ENCODE results near the gene KIF2C.
"Not testable (repeated sequence)": the region's sequence is repeated elsewhere in the genome, so short reads cannot be mapped to it uniquely, and the experiment has no call there.

Gene KIF2C

GRCh38 chr1:44760876-44761275 is 21.2 kb downstream of the KIF2C start:
- no peak overlapping the region for H3K27ac Mint-ChIP-seq
- intact Hi-C loops (cut with micrococcal nuclease), result no loop called here

DNA sequence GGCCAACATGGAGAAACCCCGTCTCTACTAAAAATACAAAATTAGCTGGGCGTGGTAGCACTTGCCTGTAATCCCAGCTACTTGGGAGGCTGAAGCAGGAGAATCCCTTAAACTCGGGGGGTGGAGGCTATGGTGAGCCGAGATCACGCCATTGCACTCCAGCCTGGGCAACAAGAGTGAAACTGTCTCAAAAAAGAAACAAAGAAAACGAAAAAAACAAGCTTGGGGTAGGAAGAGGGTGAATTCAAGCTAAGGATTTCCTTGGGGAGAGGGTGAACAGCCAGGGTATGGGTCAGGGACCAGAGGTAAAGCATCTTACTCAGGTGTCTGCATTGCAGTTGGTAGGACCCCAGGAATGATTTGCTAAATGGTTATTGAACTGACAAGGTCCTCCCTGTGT is 26.8 kb downstream of the KIF2C start:
- H3K9me3 Mint-ChIP-seq; H3K4me3 Mint-ChIP-seq; intact Hi-C loops (cut with micrococcal nuclease); H3K4me1 Mint-ChIP-seq (ENCODE audit: low read depth); H3K27me3 Mint-ChIP-seq; H3K27ac Mint-ChIP-seq: not testable (repeated sequence)
- H3K36me3 Mint-ChIP-seq (ENCODE audit: low read depth), result peaks cover 28% of the 10 kb centered on the region

More at GRCh38 chr1:44760876-44761275, 21.2 kb downstream of the KIF2C start:
- Mint-ChIP-seq H3K4me3 (no peak overlapping the region), H3K9me3 (no peaks in the 10 kb centered on the region), H3K27me3 (no peaks in the 10 kb centered on the region), H3K36me3 (ENCODE audit: low read depth) (peaks cover 28% of the 10 kb centered on the region), H3K4me1 (ENCODE audit: low read depth) (no peaks in the 10 kb centered on the region)

DNA sequence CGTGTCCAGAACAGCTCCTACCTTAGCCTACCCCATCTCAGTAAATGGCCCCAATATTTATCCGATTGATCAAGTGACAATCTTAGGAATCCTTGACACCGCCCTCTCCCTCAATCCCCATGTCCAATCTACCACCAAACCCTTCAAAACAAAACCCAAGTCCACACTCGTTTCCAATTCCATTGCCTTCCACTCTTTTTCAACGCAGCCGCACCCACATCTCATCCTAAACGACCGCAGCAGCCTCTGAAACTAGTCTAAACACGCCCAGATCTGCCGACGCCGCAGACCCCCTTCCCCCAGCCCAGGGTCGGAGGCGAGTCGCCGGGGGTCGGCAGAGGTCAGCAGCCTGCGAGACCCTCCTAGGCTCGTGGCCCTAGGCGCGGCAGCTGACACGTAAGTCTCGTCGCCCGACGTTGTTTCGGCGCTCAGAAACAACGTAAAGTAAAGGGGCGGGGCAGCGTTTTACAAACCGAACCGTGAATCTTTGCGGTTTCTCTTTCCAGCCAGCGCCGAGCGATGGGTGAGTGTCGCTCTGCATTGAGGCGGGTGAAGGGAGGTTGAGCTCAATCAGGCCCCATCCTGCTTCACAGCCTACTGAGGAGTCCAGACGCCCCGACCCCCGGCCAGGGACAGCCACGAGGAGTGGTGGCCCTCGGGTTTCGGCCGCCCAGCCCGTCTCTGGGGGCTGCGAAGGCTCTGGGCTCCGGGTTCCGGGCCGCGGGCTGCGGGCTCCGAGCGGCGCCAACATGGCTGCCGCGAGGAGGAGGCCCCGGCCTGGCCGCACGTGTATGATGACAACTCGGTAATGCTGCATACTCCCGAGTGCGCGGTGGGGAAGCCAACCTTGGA is 35.7 kb downstream of the KIF2C start, which contains the start of gene RPS8:
Gene RPS8 (plus strand): TSS at position 463 of the 852 bp plus-strand sequence. CDS start 57 bp downstream, at position 520.
- H3K4me3 Mint-ChIP-seq, result peak within 1 kb of the TSS; percentile 89

GRCh38 chr1:44775930-44776729 is 36.5 kb downstream of the KIF2C start:
- intact Hi-C loops (cut with micrococcal nuclease), result loop anchor here (2.0 to 5.0 kb wide), 3 partner anchors 37 to 236 kb away; partner anchors contain the start of genes HECTD3, KIF2C, RNU5D-1 and UROD
- H3K27ac Mint-ChIP-seq, result peak overlapping the region; percentile 97
- H3K27me3 Mint-ChIP-seq, result no peaks in the 10 kb centered on the region
- no peaks in the 10 kb centered on the region for H3K9me3 Mint-ChIP-seq
- H3K36me3 Mint-ChIP-seq (ENCODE audit: low read depth), result peaks cover 63% of the 10 kb centered on the region
- peaks cover 36% of the 10 kb centered on the region for H3K4me1 Mint-ChIP-seq (ENCODE audit: low read depth)
- H3K4me3 Mint-ChIP-seq, result peak overlapping the region; percentile 89

More for the DNA sequence above, 35.7 kb downstream of the KIF2C start, which contains the start of gene RPS8:
- Mint-ChIP-seq H3K36me3 (ENCODE audit: low read depth) (peaks cover 55% of the 10 kb centered on the region), H3K9me3 (no peaks in the 10 kb centered on the region), H3K4me1 (ENCODE audit: low read depth) (peaks cover 36% of the 10 kb centered on the region), H3K27me3 (no peaks in the 10 kb centered on the region), H3K27ac (peak within 1 kb of the TSS; percentile 97)
- intact Hi-C loops (cut with micrococcal nuclease), result loop anchor here (2.0 to 5.0 kb wide), 3 partner anchors 37 to 237 kb away; partner anchors contain the start of genes HECTD3, KIF2C, RNU5D-1 and UROD

DNA sequence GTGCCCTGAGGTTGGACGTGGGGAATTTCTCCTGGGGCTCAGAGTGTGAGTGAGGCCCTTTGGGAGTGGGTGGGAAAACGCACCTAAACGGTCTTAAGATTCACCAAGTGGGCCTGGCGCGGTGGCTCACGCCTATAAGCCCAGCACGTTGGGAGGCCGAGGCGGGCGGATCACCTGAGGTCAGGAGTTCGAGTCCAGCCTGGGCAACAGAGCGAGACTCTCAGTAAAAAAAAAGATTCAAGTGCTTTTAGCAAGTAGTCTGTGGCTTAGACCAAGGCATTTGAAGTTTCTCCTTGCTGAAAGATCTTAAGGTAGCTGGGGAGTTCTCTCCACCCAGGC is 37.1 kb downstream of the KIF2C start:
- Mint-ChIP-seq H3K36me3 (ENCODE audit: low read depth) (peaks cover 69% of the 10 kb centered on the region), H3K9me3 (no peaks in the 10 kb centered on the region), H3K27ac (peak overlapping the region; percentile 97), H3K4me1 (ENCODE audit: low read depth) (peaks cover 36% of the 10 kb centered on the region), H3K4me3 (peak overlapping the region; percentile 89), H3K27me3 (no peaks in the 10 kb centered on the region)
- intact Hi-C loops (cut with micrococcal nuclease), result loop anchor here (5.0 kb wide), 1 partner anchor 236 kb away; the partner anchor contains the start of genes HECTD3 and UROD

DNA sequence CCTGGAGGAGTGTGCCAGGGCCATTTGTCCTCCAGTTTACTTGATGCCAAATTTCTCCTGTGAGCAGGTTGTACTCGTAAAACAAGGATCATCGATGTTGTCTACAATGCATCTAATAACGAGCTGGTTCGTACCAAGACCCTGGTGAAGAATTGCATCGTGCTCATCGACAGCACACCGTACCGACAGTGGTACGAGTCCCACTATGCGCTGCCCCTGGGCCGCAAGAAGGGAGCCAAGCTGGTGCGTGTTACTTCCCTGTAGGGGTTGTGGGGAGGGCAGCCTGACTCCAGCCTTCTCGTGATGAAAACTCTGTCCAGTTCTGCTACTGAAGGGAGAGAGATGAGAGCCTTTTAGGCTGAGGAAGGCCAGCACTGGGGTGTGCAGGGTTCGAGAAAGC is 37.9 kb downstream of the KIF2C start:
- peaks cover 76% of the 10 kb centered on the region for H3K36me3 Mint-ChIP-seq (ENCODE audit: low read depth)
- H3K4me1 Mint-ChIP-seq (ENCODE audit: low read depth), result peaks cover 36% of the 10 kb centered on the region

DNA sequence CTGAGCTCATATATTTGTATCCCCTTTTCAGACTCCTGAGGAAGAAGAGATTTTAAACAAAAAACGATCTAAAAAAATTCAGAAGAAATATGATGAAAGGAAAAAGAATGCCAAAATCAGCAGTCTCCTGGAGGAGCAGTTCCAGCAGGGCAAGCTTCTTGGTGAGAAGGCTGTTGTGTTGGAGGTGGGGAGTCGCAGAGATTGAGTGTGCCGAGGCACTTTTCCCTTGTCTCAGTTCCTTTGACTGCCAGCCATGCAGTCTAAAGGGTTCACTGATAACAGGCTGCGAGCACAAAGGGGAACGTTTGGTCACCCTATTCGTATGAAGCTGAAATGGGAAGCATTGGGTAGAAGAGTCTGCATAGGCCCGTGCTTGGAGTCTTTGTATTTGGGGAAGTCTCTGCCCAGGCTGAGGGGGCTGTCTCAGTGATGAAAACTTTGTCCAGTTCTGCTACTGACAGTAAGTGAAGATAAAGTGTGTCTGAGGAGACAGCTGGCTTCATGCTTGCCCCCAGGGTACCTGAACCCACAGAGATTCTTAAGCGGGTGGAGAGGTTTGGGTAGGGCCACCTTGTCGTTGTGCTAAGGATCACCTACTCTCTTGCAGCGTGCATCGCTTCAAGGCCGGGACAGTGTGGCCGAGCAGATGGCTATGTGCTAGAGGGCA is 38.5 kb downstream of the KIF2C start:
- intact Hi-C loops (cut with micrococcal nuclease), result loop anchor here (5.0 kb wide), 1 partner anchor 234 kb away; the partner anchor contains the start of genes HECTD3 and UROD
- peak overlapping the region; percentile 89 for H3K4me3 Mint-ChIP-seq
- H3K9me3 Mint-ChIP-seq, result no peaks in the 10 kb centered on the region
- H3K27ac Mint-ChIP-seq, result peak overlapping the region; percentile 97
- peaks cover 76% of the 10 kb centered on the region for H3K36me3 Mint-ChIP-seq (ENCODE audit: low read depth)
- H3K4me1 Mint-ChIP-seq (ENCODE audit: low read depth), result peaks cover 36% of the 10 kb centered on the region
- no peaks in the 10 kb centered on the region for H3K27me3 Mint-ChIP-seq

More for the DNA sequence above, 37.9 kb downstream of the KIF2C start:
- Mint-ChIP-seq H3K27me3 (no peaks in the 10 kb centered on the region), H3K9me3 (no peaks in the 10 kb centered on the region), H3K4me3 (peak overlapping the region; percentile 89), H3K27ac (peak overlapping the region; percentile 97)
- intact Hi-C loops (cut with micrococcal nuclease), result loop anchor here (5.0 kb wide), 1 partner anchor 235 kb away; the partner anchor contains the start of genes HECTD3 and UROD

DNA sequence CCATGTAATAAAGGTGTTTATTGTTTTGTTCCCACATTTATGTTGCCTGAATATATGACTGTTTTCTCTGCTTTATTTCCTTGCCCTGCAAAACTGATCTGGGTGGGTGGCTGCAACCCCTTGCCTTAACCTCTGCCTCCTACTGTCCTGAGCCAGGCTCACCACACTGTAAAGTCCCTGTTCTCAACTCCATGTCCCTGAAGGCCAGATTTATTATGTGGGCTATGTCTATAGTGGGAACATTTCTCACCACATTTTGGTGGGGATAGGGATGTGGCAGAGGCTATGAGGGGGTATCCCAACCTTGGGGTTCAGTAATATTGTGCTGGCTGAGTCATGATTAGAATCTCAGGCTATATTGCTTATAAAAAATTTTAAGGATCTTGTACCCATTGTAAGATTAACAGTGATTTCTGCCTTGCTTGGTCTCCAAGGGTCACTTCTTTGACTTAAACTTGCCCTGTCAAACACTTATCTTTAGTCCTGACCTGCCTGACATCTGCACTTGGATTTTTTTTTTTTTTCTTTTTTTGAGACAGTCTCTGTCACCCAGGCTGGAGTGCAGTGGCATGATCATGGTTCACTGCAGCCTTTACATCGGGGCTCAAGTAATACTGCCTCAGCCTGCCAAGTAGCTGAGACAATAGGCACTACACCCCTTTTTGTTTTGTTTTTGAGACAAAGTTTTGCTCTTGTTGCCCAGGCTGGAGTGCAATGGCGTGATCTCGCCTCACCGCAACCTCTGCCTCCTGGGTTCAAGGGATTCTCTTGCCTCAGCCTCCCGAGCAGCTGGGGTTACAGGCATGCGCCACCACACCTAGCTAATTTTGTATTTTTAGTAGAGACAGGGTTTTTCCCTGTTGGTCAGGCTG is 39.3 kb downstream of the KIF2C start:
- Mint-ChIP-seq H3K27ac (peak overlapping the region; percentile 97), H3K4me3 (peak overlapping the region; percentile 89), H3K4me1 (ENCODE audit: low read depth) (peaks cover 41% of the 10 kb centered on the region)

DNA sequence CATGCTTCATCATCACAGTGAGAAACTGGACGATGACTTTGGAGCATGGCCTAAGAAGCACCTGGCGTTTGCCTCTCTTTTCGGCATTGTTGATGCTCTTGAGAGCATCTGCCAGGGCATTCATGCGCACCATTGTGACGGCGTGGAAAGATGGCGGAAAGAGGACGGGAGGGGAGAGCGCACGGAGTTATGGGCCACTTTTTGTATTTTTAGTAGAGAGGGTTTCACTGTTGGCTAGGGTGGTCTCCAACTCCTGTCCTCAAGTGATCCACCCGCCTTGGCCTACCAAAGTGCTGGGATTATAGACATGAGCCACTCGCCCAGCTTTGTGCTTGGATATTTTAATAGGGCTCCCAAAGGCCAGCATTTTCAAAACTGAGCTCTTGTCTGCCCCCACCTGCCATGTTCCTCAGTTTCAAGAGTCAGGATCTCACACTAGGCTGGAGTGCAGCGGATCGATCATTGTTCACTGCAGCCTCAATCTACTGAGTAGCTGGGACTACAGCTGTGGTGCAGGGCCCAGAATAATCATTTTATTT is 41.0 kb downstream of the KIF2C start:
- intact Hi-C loops (cut with micrococcal nuclease), result loop anchor here (5.0 kb wide), 1 partner anchor 522 kb away; no protein-coding TSS in a partner anchor
- Mint-ChIP-seq H3K27me3 (peaks cover 15% of the 10 kb centered on the region), H3K36me3 (ENCODE audit: low read depth) (peaks cover 68% of the 10 kb centered on the region), H3K27ac (no peak overlapping the region), H3K9me3 (no peaks in the 10 kb centered on the region), H3K4me1 (ENCODE audit: low read depth) (peaks cover 52% of the 10 kb centered on the region), H3K4me3 (no peak overlapping the region)

More for the DNA sequence above, 39.3 kb downstream of the KIF2C start:
- Mint-ChIP-seq H3K36me3 (ENCODE audit: low read depth) (peaks cover 76% of the 10 kb centered on the region), H3K9me3 (no peaks in the 10 kb centered on the region), H3K27me3 (peaks cover 4% of the 10 kb centered on the region)
- intact Hi-C loops (cut with micrococcal nuclease), result loop anchor here (5.0 kb wide), 1 partner anchor 233 kb away; the partner anchor contains the start of genes HECTD3 and UROD

DNA sequence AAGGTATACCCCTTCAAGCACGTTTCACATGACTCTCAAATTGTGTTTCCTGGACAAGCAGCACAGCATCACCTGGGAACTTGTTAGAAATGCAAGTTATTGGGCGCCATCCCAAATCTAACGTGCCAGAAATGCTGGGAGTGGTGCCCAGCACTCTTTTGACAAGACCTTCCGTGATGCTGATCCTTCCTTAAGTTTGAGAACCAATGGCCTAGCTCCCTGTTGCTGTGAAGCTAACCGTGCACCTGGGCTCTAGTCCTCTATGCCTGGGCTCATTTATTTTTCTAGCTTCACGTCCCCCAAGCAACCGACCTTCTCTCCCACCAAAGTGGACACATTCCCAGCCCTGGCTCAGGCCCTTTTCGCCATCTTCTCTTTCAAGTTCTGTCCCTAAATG is 44.1 kb downstream of the KIF2C start:
- Mint-ChIP-seq H3K4me3 (peak overlapping the region; percentile 24), H3K27me3 (peaks cover 23% of the 10 kb centered on the region), H3K4me1 (ENCODE audit: low read depth) (peaks cover 34% of the 10 kb centered on the region), H3K27ac (peak overlapping the region; percentile 37), H3K36me3 (ENCODE audit: low read depth) (peaks cover 37% of the 10 kb centered on the region), H3K9me3 (no peaks in the 10 kb centered on the region)
- intact Hi-C loops (cut with micrococcal nuclease), result loop anchor here (5.0 kb wide), 1 partner anchor 519 kb away; no protein-coding TSS in a partner anchor

DNA sequence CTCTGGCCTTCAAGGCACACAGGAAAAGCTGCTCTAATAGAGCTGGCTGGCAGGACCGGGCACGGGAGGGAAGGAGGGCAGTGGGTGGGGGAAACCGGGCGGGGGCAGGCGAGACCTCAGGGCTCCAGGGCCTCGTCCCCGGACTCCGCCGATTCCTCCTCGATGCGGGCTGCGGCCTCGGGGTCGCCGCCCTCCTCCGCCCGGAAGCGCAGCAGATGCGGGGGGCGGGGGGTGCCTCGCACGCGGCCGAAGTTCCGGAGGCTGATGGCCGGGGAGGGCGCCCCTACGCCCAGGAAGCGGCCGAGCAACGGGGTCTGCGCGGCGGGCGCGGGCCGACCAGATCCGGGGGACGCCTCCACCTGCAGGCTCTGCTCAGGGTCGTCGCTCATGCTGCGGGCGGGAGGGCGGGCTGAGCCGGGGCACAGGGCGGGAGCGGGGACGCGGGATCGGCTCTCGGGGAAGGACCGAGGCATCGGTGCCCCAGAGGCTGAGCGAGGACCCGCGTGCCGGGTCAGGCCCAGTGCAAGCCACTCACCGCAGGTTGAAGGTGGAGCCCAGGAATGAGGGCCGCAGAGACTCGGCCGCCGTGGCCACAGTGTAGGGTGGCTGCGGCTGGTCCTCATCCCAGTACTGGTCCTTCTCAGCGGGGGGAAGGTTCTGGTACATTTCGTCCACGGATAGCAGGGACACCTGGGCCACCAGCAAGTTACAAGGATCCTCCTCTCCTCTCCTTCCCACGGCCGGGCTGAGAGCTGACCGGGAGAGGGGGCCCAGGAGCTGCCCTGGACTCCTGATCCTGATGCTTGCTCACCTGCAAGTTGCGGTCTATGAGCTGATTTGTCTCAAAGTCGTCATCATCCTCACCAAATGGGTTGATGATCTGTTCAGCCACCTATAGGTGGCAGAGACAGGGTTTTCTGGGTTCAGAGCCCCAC is 44.7 kb downstream of the KIF2C start:
- Mint-ChIP-seq H3K4me1 (ENCODE audit: low read depth) (peaks cover 28% of the 10 kb centered on the region), H3K27me3 (peaks cover 23% of the 10 kb centered on the region), H3K36me3 (ENCODE audit: low read depth) (peaks cover 31% of the 10 kb centered on the region), H3K4me3 (peak overlapping the region; percentile 24), H3K9me3 (no peaks in the 10 kb centered on the region), H3K27ac (peak overlapping the region; percentile 37)
- intact Hi-C loops (cut with micrococcal nuclease), result loop anchor here (5.0 kb wide), 1 partner anchor 518 kb away; no protein-coding TSS in a partner anchor
